HG03025 (cell line): Measurements from ENCODE around the gene GSE1.

Experiments
- ATAC-seq: cut with Tn5 transposase; IDR thresholded peaks from one replicate; pipeline ENCODE4 v1.9.1; 2021; ENCODE audit warnings: mild to moderate bottlenecking, moderate library complexity; ENCODE audit not compliant: unreplicated experiment, low FRiP score

The GSE1 gene

DNA sequence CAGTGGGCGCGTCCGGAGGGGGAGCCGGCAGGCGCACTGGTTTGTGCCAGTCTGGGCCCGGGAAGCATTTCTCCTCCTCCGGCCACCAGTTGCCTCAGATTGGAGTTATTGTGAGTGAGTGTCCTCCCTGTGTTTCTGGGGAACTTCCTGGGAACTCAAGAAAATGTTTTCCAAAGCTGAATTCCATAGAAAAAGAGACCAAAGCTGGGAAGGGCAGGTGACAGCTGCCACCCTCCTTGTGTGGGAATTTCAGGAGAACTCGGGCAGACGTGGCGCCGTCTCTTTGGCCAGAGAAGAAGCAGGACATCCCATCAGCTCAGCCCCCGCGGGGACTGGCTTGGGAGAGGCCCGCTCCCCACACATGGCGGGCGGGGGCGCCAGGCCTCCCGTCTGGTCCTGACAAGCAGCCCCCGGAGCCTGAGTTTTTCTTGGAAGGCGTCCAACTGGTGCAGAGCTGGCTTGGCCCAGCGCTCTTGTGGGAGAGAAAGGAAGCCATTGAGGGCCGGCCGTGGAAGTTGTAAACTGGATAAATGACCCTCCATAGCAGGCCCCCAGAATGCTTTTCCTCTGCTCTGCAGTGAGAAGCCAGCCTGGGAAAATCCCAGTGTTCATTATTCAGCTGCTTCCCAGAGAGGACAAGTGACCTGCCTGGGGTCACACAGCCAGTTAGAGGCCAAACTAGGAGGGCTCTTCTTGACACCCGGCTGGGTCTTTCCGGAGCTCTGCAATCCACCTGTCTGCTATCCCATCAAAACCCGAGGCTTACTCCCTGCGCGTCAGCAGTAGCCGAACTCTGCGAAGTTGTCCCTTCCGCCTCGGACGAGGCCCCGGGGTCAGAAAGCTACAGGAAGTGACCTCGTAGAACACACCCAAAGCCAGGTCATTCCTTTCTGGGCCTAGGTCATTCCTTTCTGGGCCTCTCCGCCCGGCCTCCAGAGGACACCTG lies 39.2 kb upstream of the GSE1 start:
- no peak for ATAC-seq

DNA sequence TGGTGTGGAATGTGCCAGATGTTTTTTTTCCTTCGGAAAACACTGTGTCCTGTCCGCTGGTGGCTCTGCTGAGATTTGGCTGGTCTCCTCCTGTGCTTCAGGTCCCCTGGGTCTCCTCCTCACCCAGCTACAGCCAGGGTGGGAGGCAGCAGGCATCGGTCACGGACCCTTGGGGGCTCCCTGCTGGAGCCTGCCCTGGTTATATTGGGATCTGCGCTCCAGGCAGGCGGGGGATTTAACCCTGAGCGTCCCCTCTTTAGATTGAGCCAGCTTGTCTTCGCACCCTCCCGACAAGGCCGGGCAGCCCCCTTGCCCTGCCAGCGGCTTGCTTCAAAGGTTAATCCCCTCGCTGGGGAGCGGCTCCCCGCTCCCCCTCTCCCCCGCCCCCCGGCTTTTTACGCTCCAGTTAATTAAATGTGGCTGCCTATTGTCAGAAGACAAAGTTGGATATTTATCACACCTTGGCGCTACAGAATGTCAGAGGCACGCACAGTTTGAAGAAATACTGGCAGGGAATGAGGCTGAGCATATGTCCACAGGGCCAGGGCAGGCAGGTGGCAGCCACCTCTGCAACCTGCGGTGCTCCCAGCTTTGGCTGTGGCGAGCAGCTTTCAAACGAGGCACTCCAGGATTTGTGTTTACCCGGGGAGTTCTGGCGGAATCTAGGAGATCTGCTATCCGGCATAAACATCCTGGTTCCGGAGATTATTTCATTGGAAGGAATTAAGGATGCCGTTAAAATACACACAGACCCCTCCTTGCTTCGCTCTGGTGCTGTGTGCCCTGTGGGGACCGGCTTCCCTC lies 38.2 kb upstream of the GSE1 start:
- no peak for ATAC-seq

- ATAC-seq = no peak
Measured at GRCh38 chr16:85575920-85576319, 37.2 kb upstream of the GSE1 start.

GRCh38 chr16:85576944-85577343 lies 36.2 kb upstream of the GSE1 start:
- no peak for ATAC-seq

DNA sequence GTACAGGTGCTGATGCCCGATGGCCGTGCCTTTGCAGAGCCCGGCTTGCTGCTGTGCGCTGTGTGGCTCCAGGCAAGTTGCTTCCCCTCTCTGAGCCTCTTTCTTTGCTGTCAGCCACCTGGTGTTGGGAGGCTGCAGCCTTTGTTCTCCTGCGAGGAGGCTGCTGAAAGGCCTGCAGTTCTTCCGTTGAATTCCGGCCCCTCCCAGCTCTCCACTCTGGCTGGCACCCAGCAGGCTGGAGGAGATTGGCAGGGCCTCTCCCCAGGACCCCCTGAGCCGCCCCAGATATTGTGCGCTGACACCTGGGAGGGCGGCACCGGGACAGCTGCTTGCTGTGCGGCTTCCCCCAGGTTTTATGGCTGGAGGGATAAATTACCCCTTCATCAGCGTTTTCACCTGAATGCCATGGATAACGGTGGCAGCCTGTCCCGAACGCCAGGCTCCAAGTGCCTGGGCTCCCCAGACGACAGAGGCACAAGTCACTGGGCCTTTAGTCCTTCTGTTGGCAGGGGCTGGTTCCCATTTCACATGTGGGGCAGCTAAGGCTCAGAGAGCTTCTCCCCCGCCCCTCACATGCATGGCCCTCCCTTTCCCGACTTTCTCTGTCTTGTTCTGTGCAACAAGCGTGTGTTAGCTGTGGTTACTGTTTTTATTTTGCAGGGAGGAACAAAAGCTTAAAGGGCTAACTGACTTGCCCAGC lies 35.1 kb upstream of the GSE1 start:
- ATAC-seq = no peak

DNA sequence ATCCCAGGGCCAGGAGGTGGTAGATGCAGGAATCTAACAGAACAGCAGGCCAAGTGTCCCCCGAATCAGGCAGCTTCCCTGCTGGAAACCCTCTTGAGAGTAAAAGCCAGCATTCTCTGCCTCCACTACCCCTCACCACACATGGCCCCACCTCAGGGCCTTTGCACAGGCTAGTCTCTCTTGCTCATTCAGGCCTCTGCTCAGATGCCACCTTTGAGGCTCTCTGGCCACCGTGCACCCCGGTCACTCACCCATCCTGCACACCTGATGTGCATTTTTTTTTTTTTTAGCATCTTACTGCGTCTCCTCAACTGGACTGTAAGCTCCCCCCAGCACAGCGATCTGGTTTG lies 34.5 kb upstream of the GSE1 start:
- ATAC-seq = no peak

DNA sequence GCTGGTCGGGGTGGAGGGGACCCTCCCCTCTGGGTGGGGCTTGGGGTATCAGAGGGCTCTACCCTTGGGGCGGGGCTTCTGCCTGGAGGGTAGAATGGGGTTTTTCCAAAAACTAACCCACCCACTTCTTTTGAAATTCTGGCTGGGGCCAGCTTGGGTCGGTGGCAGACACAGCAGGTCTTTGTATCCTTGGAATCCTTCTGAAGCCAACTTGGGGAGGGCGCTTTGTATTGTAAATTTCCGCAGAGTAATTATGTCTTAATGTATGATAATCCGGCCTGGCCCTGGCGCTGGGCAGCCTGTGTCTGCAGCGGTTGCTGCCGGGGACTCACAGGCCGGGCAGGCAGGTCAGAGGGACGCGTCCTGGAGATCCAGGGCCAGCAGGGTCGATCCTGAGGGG lies 33.9 kb upstream of the GSE1 start:
- no peak for ATAC-seq

- no peak for ATAC-seq
Measured at GRCh38 chr16:85579923-85580580, 33.1 kb upstream of the GSE1 start.

DNA sequence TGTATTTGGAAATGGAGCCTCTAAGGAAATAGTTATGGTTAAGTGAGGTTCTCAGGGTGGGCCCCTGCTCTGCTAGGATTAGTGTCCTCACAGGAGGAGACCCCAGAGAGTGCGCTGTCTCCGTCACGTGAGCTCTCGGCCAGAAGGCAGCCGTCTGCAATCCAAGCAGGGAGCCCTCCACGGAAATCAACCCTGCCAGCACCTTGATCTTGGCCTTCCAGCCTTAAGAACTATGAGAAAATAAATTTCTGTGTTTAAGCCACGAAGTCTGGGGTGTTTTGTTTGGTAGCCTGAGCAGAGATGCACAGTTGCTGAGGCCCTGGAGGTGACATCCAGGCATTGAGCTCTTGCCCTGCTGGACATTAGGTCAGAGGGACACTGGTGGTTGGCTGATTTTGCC lies 32.4 kb upstream of the GSE1 start:
- no peak for ATAC-seq

GRCh38 chr16:85582229-85582991 lies 30.7 kb upstream of the GSE1 start:
- ATAC-seq = no peak

DNA sequence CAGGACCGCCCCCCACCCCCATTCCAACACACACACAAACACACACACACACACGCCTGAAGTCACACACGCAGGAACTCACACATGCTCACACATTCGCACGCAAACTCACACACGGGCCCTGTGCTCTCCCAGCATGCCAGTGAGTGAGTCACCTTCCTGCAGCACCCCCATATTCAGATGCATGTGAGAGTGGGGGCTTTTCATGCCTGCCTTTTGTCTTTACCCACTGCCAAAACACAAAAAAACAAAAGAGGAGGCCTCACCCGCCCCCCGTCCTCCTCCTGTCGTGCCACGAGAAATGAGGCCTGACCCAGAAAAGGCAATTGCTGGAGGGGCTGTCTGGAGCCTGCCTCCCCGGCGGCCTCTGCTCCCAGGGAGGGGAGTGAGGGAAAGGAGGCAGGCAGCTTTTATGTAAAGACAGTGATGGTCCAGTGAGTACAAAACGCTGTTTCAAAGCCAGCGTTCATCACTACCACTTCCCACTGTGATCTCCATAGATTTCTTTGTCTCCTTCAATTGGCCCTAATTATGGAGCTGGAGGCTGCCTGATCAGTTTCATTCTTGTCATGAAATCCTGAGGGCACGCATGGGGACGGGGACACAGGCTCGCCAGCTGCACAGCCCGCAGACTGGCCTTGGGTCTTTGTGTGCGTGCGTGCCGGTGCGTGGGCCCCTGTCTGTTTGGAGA lies 29.5 kb upstream of the GSE1 start:
- ATAC-seq = no peak

DNA sequence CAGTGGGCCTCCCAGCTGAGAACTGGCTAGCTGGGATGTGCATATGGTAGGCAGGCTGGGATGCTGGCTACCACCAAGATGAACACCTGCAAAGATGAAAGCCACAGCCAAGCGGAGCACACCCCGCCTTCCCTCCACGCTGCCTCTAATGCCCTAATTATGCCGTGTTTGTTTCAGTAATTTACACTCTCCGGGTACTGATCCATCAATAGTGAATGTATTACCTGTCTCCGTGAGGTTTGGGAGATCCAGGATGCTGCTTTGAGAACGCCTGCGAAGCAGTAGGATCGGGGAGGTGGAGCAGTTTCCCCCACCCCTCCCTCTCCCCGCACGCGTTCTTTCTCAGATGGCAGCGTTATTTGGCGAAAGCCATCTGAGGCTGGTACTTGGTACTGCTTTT lies 28.9 kb upstream of the GSE1 start:
- no peak for ATAC-seq

DNA sequence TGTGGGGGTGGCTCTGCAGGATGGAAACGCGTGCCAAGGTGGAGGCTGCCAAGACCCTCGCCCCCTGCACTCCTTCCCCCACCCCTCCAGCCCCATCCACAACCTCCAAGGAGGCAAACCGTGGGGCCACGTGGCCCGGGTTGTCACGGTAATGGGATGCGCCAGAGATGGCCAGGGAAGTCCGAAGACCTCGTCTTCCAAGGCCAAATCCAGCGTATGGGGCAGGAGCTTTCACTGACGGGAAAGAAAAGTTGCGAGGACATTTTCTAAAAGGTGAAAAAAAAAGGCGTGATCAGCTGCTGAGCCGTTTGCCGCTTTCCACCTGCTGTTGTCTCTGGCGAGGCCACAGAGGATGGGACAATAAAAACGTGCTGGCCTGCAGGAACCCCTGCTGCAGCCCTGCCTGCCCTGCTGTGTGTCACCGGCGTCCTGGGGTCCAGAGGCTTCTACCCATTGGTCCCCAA lies 28.3 kb upstream of the GSE1 start:
- no peak for ATAC-seq

- ATAC-seq = no peak
Measured at GRCh38 chr16:85585711-85586110, 27.4 kb upstream of the GSE1 start.

- no peak for ATAC-seq
Measured at GRCh38 chr16:85586380-85587104, 26.6 kb upstream of the GSE1 start.

DNA sequence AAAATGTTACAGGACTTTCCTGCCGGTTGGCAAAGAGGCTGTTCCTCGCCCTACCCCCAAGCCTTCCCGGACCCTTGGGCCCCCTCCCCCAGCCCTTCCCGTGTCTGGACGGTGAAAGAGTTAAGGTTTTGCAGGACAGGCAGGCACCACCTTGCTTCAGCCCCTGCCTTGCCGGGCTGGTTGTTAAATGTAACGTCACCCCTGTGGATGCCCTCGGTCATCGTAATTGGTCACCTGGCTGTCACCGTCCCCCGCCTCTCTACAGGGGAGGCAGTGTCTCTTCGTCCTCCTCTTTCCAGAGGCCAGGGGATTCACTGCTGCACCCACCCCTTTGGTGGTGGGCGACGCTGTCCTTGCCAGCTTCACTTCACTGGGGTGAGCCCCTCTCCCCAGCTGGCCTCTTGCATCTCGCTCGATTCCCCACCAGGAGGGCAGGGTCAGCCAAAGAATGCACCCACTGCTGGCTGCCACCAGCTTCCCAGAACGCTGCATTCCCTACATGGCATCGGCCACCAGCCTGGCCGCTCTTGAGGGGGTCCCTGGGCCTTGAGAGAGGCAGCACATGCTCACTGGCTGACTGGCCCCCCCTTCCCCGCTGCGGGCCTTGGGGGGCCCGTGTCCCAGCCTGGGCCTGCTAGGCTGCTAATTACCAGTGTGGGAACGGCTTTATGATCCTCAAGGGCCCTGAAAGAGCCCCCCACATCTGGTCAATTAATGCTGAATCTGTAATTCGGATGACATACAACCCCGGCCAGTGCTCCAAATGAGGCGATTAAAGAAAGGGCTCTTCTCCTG lies 25.2 kb upstream of the GSE1 start:
- ATAC-seq = no peak

DNA sequence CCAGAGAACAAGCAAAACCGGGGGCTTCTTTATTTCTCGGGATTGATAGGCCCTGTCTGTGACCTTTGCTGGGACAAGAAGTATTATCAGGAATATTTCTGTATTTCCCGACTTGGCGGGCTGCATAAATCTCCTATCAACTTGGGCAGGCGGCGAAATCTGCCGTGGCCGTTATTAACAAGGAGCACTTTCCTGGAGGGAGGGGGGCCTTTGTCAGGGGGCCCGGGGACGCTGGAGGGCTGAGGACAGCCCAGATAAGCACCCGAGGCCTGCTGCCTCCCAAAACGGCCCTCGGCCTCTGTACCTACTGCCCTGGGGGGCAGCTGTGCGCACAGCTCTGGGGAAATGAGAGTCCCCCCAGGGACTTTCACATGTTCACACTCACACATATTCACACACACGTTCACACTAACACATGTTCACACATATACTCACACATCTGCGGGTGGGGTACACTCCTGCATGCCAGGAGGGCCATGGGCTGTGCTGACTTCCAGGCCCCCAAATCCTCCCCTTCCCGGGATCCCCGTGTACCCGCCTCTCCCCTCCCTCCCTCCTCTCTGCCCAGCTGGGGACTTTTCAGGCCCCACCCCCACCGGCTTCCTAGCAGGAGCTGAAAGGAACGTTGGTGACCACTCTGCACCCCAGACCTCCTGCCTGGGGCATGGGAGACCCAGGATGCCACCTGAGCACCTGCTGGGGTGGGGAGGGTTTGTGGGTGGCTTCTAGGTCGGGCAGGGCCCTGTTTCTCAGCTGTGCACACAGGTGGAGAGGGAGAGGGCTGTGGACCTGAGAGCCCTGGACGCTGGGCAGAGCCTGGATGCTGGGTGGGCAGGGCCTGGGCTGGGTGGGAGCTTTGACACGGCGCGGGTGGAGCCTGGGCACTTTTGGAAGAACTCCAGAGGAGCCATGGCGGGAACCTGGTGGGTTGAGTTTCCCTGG lies 24.3 kb upstream of the GSE1 start:
- no peak for ATAC-seq
